HG03460 (cell line): ENCODE measurements around the gene MTNR1A.
"Not testable (repeated sequence)": the region's sequence is repeated elsewhere in the genome, so short reads cannot be mapped to it uniquely, and the experiment has no call there.

ENCODE experiments used
- ATAC-seq: cut with Tn5 transposase; IDR thresholded peaks from one replicate; pipeline ENCODE4 v1.9.1; 2021; ENCODE audit not compliant: unreplicated experiment

The MTNR1A gene

GRCh38 chr4:186563761-186564160 is 8.4 kb upstream of the MTNR1A start:
- ATAC-seq, result no peak

- no peak for ATAC-seq
Measured at GRCh38 chr4:186561748-186562147, 6.4 kb upstream of the MTNR1A start.

DNA sequence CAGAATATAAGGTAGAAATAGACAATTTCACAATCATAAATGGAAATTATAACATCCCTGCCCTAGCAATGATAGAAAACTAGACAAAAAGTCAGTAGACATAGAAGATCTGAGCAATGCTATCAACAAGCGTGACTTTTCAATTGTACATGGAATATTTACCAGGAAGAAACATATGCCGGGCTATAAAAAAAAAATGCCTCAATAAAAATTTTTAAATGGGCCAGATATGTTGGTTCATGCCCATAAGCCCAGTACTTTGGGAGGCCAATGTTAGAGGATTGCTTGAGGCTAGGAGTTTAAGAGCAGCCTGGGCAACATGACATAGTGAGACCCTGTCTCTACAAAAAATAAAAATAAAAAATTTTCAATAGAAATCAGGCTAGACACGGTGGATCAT is 5.3 kb upstream of the MTNR1A start:
- no peak for ATAC-seq

GRCh38 chr4:186557486-186557885 is 2.1 kb upstream of the MTNR1A start:
- ATAC-seq, result no peak

DNA sequence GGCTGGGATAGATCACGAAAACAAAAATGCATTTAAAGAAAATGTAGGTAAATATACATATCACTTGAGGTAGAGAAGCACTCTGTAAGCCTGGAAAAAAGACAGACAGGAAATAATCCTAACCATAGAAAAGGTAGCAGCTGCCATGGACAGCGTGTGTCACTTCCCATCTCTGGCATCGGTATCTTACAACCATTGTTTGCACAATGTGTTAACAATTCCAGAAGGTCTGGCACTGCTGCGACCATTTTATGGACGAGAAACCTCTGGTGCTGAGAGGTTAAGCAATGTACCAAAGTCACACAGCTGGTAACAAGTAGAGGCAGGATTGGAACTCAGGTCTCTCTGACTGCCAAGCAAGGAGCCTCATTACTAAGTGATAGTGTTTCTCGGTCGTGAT is 1.7 kb upstream of the MTNR1A start:
- no peak for ATAC-seq

GRCh38 chr4:186554539-186554913 is 841 bp downstream of the MTNR1A start:
- no peak for ATAC-seq

DNA sequence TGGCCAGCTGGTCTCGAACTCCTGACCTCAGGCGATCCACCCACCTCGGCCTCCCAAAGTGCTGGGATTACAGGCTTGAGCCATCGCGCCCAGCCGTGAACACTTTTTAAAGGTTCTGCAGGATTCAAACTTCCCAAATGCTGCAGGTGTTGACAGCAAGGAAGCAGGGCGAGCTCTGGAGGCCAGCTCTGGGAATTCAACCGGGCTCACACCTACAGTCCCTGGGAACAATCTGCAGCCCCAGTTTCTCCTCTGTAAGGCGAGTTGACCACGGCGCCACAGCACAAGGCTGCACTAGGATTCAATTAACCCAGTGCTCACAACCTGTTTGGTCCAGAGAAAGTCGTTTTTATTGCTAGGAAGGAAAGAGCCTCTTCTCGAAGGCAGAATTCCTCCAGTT is 1.6 kb downstream of the MTNR1A start:
- ATAC-seq, result no peak

DNA sequence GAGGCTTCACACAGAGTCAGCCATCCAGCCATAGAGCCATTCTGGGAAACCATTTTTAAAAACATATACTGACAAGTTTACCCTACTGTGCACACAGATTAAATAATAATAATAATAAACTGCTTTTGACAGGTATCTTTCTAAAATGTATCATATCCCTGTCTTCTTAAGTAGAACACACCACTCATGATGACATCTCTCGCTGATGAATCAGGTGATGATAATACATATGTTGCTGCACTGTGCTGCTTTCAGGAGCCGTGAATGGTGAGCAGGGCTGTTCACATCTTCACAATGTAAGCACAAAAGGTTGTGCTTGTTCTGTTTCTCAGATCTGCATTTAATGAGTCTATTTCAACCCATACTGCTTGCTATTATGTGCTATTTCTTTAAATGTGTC is 3.5 kb downstream of the MTNR1A start:
- no peak for ATAC-seq

- ATAC-seq, result no peak
Measured at GRCh38 chr4:186545436-186545835, 9.9 kb downstream of the MTNR1A start.

- ATAC-seq, result no peak
Measured at GRCh38 chr4:186543206-186543605, 12.2 kb downstream of the MTNR1A start.

DNA sequence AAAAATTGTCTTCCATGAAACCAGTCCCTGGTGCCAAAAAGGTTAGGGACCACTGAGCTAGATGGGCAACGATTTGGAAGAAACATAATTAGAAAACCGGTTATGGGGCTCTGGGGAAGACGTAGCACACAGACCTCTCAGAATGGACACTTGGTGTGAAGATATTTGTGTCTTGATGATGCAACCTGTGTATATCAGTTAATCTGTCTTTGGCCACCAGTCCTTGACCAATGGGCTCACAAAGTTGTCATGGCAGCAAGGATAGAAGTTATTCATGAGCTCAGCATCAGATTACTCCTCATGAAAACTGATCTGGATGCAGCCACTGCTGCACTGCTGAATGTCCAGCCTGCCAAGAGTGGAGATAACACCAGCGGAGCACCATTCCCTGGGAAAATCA is 13.6 kb downstream of the MTNR1A start:
- ATAC-seq, result no peak

GRCh38 chr4:186537843-186538521 is 17.4 kb downstream of the MTNR1A start:
- no peak for ATAC-seq

DNA sequence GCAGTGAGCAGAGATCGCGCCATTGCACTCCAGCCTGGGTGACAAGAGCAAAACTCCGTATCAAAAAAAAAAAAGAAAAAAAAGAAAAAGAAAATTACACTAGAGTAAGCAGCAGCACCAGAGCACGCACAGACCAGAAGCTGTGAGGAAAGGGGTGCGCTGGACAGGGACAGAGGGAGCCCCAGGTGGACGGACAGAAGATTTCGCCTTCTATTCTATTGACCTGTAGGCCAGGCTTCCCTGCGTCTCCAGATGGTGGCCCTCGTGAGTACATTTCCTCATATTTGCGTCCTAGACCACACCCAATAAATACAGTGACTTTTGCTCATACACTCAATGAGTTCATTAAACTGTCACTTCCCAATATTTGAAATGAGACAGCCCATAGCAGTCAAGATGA is 19.1 kb downstream of the MTNR1A start:
- ATAC-seq, result no peak

DNA sequence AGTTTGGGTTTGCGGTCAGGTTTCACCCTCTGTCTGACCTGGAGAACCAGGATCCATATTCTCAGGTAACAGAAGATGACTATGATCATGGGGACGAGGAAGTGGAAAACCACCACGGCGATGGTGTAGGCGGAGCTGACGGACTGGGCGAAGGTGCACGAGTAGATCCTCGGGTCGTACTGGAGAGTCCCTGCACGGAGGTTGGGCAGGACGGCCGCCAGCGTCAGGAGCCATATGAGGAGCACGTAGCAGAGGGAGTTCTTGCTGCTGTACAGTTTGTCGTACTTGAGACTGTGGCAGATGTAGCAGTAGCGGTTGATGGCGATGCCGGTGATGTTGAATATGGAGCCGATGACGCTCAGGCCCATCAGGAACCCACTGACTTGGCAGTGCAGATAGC is 21.3 kb downstream of the MTNR1A start:
- ATAC-seq, result no peak

DNA sequence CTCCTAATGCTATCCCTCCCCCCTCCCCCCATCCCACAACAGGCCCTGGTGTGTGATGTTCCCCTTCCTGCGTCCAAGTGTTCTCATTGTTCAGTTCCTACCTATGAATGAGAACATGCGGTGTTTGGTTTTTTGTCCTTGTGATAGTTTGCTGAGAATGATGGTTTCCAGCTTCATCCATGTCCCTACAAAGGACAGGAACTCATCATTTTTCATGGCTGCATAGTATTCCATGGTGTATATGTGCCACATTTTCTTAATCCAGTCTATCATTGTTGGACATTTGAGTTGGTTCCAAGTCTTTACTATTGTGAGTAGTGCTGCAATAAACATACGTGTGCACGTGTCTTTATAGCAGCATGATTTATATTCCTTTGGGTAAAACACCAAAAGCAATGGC is 31.4 kb downstream of the MTNR1A start:
- ATAC-seq, result not testable (repeated sequence)

GRCh38 chr4:186516287-186516686 is 39.1 kb downstream of the MTNR1A start:
- no peak for ATAC-seq

DNA sequence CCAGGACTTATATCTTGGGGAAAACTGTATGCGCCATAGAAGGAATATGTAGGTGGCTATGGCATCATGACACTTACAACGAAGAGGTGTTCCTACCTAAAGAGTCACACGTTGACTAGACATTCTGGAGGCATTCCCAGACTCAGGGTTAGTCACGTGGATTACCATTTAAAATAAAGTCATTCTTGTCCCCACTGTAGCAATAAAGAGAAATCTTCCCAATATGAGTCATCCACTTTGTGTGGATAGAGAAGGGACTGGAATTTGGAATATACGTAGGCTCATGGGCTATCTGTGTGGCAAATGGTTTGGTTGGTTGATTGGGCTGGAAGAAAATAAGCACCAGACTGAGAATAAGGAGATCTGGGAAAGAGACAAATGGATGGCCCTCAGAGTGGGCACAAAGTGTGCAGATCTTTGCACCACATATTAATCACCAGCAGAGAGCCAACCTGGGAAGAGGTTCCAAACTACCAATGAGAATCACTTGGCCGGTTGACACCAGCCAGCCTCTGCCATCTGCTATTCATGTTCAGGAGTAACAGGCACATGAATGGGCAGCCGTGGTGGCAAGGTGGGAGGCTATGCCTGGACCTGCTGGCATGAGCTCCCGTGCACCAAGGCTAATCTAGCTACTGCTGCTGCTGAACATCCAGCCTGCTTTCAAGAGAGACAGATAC is 41.0 kb downstream of the MTNR1A start:
- ATAC-seq, result no peak

GRCh38 chr4:186504771-186505170 is 50.6 kb downstream of the MTNR1A start:
- ATAC-seq, result not testable (repeated sequence)

- no peak for ATAC-seq
Measured at GRCh38 chr4:186502231-186502630, 53.1 kb downstream of the MTNR1A start.

DNA sequence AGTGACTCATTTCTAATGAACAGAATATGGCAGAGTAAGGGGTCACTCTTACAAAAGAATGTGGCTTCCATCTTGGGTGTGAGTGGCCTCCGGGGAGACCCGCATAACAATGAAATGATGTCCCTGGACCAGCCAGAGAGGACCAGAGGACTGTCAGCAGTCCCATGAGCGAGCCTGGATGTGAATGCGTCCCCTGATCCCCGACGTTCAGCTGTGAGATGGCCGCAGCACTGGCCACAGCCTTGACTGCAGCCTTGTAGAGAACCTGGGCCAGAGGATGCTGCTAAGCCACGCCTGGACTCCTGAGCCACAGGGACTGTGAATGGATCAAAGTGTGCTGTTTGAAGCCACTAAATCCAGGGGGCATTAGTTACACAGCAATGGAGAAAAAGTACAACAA is 53.8 kb downstream of the MTNR1A start:
- no peak for ATAC-seq

DNA sequence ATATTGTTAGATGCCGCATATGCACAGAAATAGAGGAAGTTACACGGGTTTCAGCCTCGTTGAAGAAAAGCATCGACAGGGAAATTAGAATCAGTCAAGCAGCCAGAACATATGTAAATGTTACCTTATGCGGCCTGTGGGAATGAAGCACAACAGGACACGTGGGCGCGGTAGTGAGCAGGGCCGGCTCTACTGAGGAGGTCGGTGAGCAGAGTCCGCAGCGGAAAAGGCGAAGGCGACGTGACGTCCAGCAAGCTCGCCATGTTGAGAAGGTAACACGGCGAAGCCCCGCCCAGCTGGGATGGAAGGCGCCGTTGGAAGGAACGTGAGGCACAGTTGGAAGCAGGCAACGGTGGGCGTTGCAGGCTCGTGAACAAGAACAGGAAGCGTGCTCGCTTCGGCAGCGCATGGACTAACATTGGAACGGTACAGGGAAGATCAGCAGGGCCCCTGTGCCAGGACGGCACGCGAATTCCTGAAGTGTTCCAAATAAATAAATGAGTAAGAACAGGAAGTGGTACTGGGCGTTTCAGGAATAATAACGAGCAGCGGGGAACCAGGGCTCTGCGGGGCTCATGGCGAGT is 54.6 kb downstream of the MTNR1A start:
- ATAC-seq, result no peak

- no peak for ATAC-seq
Measured at GRCh38 chr4:186499467-186499866, 55.9 kb downstream of the MTNR1A start.

DNA sequence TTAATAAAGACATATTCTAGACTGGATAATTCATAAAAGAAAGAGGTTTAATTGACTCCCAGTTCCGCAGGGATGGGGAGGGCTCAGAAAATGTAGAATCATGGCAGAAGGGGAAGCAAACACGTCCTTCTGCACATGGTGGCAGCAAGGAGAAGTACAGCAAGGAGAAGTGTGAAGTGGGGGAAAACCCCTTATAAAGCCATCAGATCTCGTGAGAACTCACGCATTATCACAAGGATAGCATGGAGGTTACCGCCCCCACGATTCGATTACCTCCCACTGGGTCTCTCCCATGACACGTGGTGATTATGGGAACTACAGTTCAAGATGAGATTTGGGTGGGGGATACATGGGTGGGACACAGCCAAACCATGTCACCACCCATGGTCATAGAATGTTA is 58.3 kb downstream of the MTNR1A start:
- no peak for ATAC-seq
